Keratinocyte (primary cell): ENCODE data around the gene ATMIN. TPM values are rescaled to one million over a fixed set of nuclear protein-coding genes. Genes with fewer than 3 reads are reported as not detected.

Source experiments
- DNase-seq: peaks from one replicate; pipeline ENCODE4 v3.0.0-alpha.2; 2011; ENCODE audit warnings: low read depth, missing footprints, low spot score
- FAIRE-seq: peaks from 2 replicates; lab custom pipeline; 2011; peaks lifted over from hg19 to GRCh38; lab: Jason Lieb, UNC
- H2AFZ ChIP-seq: 2 replicates; pipeline ENCODE4 v1.6.0; 2012; ENCODE audit warnings: low read length, control low read depth, inconsistent platforms; ENCODE audit not compliant: control insufficient read depth
- H3K27ac ChIP-seq: 2 replicates; pipeline ENCODE4 v1.5.1; 2011; ENCODE audit warnings: low read length; ENCODE audit not compliant: control insufficient read depth, insufficient read depth
- H3K27me3 ChIP-seq: 3 replicates; pipeline ENCODE4 v1.6.0; 2011; ENCODE audit warnings: low read length; ENCODE audit not compliant: control insufficient read depth, insufficient read depth; ENCODE audit errors: extremely low read depth
- H3K36me3 ChIP-seq, 2 experiments: 2 replicates in 1 of 2; 3 replicates in 1 of 2; pipeline ENCODE4 v1.5.1; 2011; ENCODE audit warnings: low read length in 2 of 2, mild to moderate bottlenecking in 1 of 2; ENCODE audit not compliant: control insufficient read depth in 2 of 2, insufficient read depth in 2 of 2; ENCODE audit errors: extremely low read depth in 1 of 2
- H3K4me1 ChIP-seq: 3 replicates; pipeline ENCODE4 v1.5.1; 2011; ENCODE audit warnings: low read length; ENCODE audit not compliant: control insufficient read depth, insufficient read depth; ENCODE audit errors: extremely low read depth
- H3K4me2 ChIP-seq: 3 replicates; pipeline ENCODE4 v1.6.0; 2011; ENCODE audit warnings: low read depth, low read length; ENCODE audit not compliant: control insufficient read depth, insufficient read depth; ENCODE audit errors: extremely low read depth
- H3K4me3 ChIP-seq, 3 experiments: fragments of 200-600 bp in 1 of 3; sonication (generic) in 1 of 3; 2 replicates in 2 of 3; 3 replicates in 1 of 3; pipeline ENCODE4 v1.5.1; 2011 to 2016; ENCODE audit warnings: low read length in 3 of 3, mild to moderate bottlenecking in 3 of 3, control low read depth in 2 of 3, inconsistent platforms in 1 of 3, low read depth in 1 of 3, mixed read lengths in 1 of 3, mixed run types in 1 of 3, moderate library complexity in 1 of 3; ENCODE audit not compliant: control insufficient read depth in 2 of 3, insufficient read depth in 2 of 3; ENCODE audit errors: extremely low read depth in 1 of 3
- H3K79me2 ChIP-seq: 2 replicates; pipeline ENCODE4 v1.6.0; 2012; ENCODE audit warnings: low read length; ENCODE audit not compliant: control insufficient read depth, insufficient read depth
- H3K9ac ChIP-seq: 3 replicates; pipeline ENCODE4 v1.6.0; 2011; ENCODE audit warnings: low read length; ENCODE audit not compliant: control insufficient read depth, insufficient read depth; ENCODE audit errors: extremely low read depth
- H3K9me1 ChIP-seq: 3 replicates; pipeline ENCODE4 v1.6.0; 2011; ENCODE audit warnings: low read length; ENCODE audit not compliant: control insufficient read depth, insufficient read depth; ENCODE audit errors: extremely low read depth
- H3K9me3 ChIP-seq: 2 replicates; pipeline ENCODE4 v1.5.1; 2012; ENCODE audit warnings: low read depth, low read length; ENCODE audit not compliant: control insufficient read depth
- H4K20me1 ChIP-seq: 3 replicates; pipeline ENCODE4 v1.6.0; 2011; ENCODE audit warnings: low read length; ENCODE audit not compliant: control insufficient read depth, insufficient read depth; ENCODE audit errors: extremely low read depth
- CTCF ChIP-seq, 3 experiments: IDR thresholded peaks in 1 of 3; conservative IDR thresholded peaks in 1 of 3; optimal IDR thresholded peaks in 1 of 3; 2 replicates in 2 of 3; 3 replicates in 1 of 3; pipeline versions ENCODE3 to v1.5.1; 2011; ENCODE audit warnings: low read length in 3 of 3, mild to moderate bottlenecking in 3 of 3, moderate library complexity in 2 of 3, control low read depth in 1 of 3, inconsistent platforms in 1 of 3; ENCODE audit not compliant: insufficient read depth in 2 of 3; ENCODE audit errors: extremely low read depth in 1 of 3
- EZH2 ChIP-seq: IDR thresholded peaks from one replicate; pipeline ENCODE4 v1.6.1; 2012; ENCODE audit warnings: inconsistent platforms, mild to moderate bottlenecking, low read length, moderate library complexity
- dilution Hi-C: fragments of 300-500 bp; cut with MboI; formaldehyde crosslinking; loops from one replicate; pipeline ENCODE4 v1.7.0; 2020; ENCODE audit warnings: low sequenced_read_pairs; ENCODE audit not compliant: extremely low pct_ligation_motif_present
- polyA plus RNA-seq, 5 experiments: library from polyadenylated mRNA; depleted of rRNA in 3 of 5; stranded (reverse) in 3 of 5; stranded (forward) in 1 of 5; unstranded in 1 of 5; fragments of >200 nt; gene quantifications; 1 replicate in 1 of 5; 2 replicates in 3 of 5; 3 replicates in 1 of 5; pipeline versions ENCODE4 v1.2.1 to v1.2.3, GENCODE V29; 2011 to 2012; ENCODE audit warnings: missing spikeins in 2 of 5, low read depth in 1 of 5, low replicate concordance in 1 of 5

The ATMIN gene
- polyA plus RNA-seq, 1 donor (not counting 4 experiments of a cell fraction or from before 2014, with no cell fraction given): 31.2 TPM

- Histone ChIP-seq H3K4me3 (no peak overlapping the region), H3K36me3 (no peaks in the 10 kb centered on the region), H3K79me2 (no peaks in the 10 kb centered on the region), H4K20me1 (no peaks in the 10 kb centered on the region), H3K9ac (no peak overlapping the region), H3K4me2 (no peak overlapping the region), H3K4me1 (no peaks in the 10 kb centered on the region), H3K27me3 (no peaks in the 10 kb centered on the region), H3K9me3 (no peaks in the 10 kb centered on the region), H2AFZ (no peak overlapping the region), H3K27ac (no peak overlapping the region), H3K9me1 (no peaks in the 10 kb centered on the region)
- FAIRE-seq: no peak
- no peak for DNase-seq
- no peak for TF ChIP-seq EZH2
- no peak for TF ChIP-seq CTCF (optimal IDR thresholded peaks at IDR 0.05 in 1 of 3, IDR thresholded peaks at IDR 0.05 in 1 of 3, conservative IDR thresholded peaks at IDR 0.05 in 1 of 3; ENCODE audit: extremely low read depth in 1 of 3, insufficient read depth in 2 of 3, low read length in 3 of 3)
- dilution Hi-C loops: no loop called here
These were observed 26.4 kb downstream of the ATMIN start for GRCh38 chr16:81061871-81062608.

DNA sequence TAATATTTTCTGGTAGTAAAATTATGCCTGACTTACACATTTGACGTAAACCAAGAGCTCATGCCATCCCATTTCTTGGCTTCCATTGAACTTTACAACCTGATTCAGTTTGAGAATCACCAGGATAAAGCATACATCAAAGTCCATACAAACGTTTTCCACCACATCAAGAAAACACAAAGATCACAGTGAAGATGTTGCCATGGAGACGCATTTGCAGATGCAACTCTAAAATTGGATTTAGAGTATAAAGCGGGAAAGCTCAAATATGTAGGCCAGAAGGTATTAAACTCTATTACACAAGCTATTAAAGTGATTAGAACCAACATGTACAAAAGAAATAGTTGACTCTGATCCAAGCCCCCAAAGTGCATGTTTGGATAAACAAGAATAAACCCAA, 31.0 kb downstream of the ATMIN start:
- no peaks in the 10 kb centered on the region for H3K27me3 ChIP-seq
- H3K4me2 ChIP-seq: no peak overlapping the region
- no peaks in the 10 kb centered on the region for H3K79me2 ChIP-seq
- no peaks in the 10 kb centered on the region for H4K20me1 ChIP-seq
- H3K4me1 ChIP-seq: peaks cover 2% of the 10 kb centered on the region
- no peak overlapping the region for H3K27ac ChIP-seq
- no peak overlapping the region for H3K9ac ChIP-seq
- FAIRE-seq (no peak), DNase-seq (no peak)
- H3K9me3 ChIP-seq: no peaks in the 10 kb centered on the region
- H3K4me3 ChIP-seq: no peak overlapping the region
- TF ChIP-seq CTCF (optimal IDR thresholded peaks at IDR 0.05 in 1 of 3, IDR thresholded peaks at IDR 0.05 in 1 of 3, conservative IDR thresholded peaks at IDR 0.05 in 1 of 3; ENCODE audit: extremely low read depth in 1 of 3, insufficient read depth in 2 of 3, low read length in 3 of 3) (no peak), EZH2 (no peak)
- no peak overlapping the region for H2AFZ ChIP-seq
- no peaks in the 10 kb centered on the region for H3K9me1 ChIP-seq
- dilution Hi-C loops: no loop called here
- no peaks in the 10 kb centered on the region for H3K36me3 ChIP-seq
